Stimulated activated CD4-positive, alpha-beta T cell treated with anti-CD3 and anti-CD28 coated beads, TNF-alpha, amount 100 ng/mL, for 4 hours (primary cell): Measurements from ENCODE around the gene FIP1L1.

Experiments used
- DNase-seq, 3 experiments: peaks; one replicate each; pipeline ENCODE4 v3.0.0-alpha.2; 2020; ENCODE audit warnings: low read depth in 3 of 3

FIP1L1 gene

GRCh38 chr4:53476232-53477037 is 99.0 kb downstream of the FIP1L1 start:
- no peak for DNase-seq

GRCh38 chr4:53477038-53477565 is 99.7 kb downstream of the FIP1L1 start:
- no peak for DNase-seq

- DNase-seq: no peak
Measured at GRCh38 chr4:53477636-53478035, 100.2 kb downstream of the FIP1L1 start.

GRCh38 chr4:53478671-53479456 is 101.4 kb downstream of the FIP1L1 start:
- no peak for DNase-seq

GRCh38 chr4:53479736-53480525 is 102.5 kb downstream of the FIP1L1 start:
- DNase-seq: no peak

GRCh38 chr4:53480909-53481308 is 103.5 kb downstream of the FIP1L1 start:
- no peak for DNase-seq

GRCh38 chr4:53481586-53481985 is 104.1 kb downstream of the FIP1L1 start:
- DNase-seq: no peak

GRCh38 chr4:53483250-53483649 is 105.8 kb downstream of the FIP1L1 start:
- DNase-seq: no peak

- no peak for DNase-seq
Measured at GRCh38 chr4:53484911-53485657, 107.6 kb downstream of the FIP1L1 start.

GRCh38 chr4:53485658-53486040 is 108.2 kb downstream of the FIP1L1 start:
- no peak for DNase-seq

GRCh38 chr4:53487766-53488165 is 110.3 kb downstream of the FIP1L1 start:
- no peak for DNase-seq

- no peak for DNase-seq
Measured at GRCh38 chr4:53489279-53489889, 111.9 kb downstream of the FIP1L1 start.

GRCh38 chr4:53490161-53490956 is 112.9 kb downstream of the FIP1L1 start:
- DNase-seq: no peak

GRCh38 chr4:53490965-53491622 is 113.7 kb downstream of the FIP1L1 start:
- DNase-seq: no peak

- DNase-seq: no peak
Measured at GRCh38 chr4:53494851-53495250, 117.4 kb downstream of the FIP1L1 start.

GRCh38 chr4:53497487-53498244 is 120.2 kb downstream of the FIP1L1 start:
- DNase-seq: no peak

GRCh38 chr4:53498706-53499105 is 121.3 kb downstream of the FIP1L1 start:
- no peak for DNase-seq

- no peak for DNase-seq
Measured at GRCh38 chr4:53499791-53500190, 122.3 kb downstream of the FIP1L1 start.

- no peak for DNase-seq
Measured at GRCh38 chr4:53500546-53500945, 123.1 kb downstream of the FIP1L1 start.
